Heart right ventricle (tissue), 16 donors: ENCODE measurements around the gene KLHL22. TPM values are rescaled to one million over a fixed set of nuclear protein-coding genes. Genes with fewer than 3 reads are reported as not detected.
A peak's percentile ranks its signal among the peaks of the same experiment; 100 is the strongest.

ENCODE experiments used
- ATAC-seq, 8 donors: fragments of 200-7000 bp; cut with Tn5 transposase; one replicate each; pipeline ENCODE4 v1.9.1; 2020; ENCODE audit warnings: mild to moderate bottlenecking in 8 of 8, moderate library complexity in 8 of 8, moderate number of reproducible peaks in 1 of 8
- DNase-seq, 2 donors: peaks; one replicate each; pipeline ENCODE4 v3.0.0-alpha.2; 2020
- H3K27ac ChIP-seq, 10 donors: fragments of 200-600 bp; sonication (generic) in 2 of 10; one replicate each; pipeline versions ENCODE4 v1.5.0 to v1.8.0; 2020 to 2022; ENCODE audit warnings: mild to moderate bottlenecking in 3 of 10
- H3K27me3 ChIP-seq, 7 donors: fragments of 200-600 bp; one replicate each; pipeline ENCODE4 v1.8.0; 2021 to 2022; ENCODE audit warnings: mild to moderate bottlenecking in 2 of 7
- H3K36me3 ChIP-seq, 9 donors: fragments of 200-600 bp; sonication (generic) in 1 of 9; one replicate each; pipeline versions ENCODE4 v1.5.0 to v1.8.0; 2020 to 2022; ENCODE audit warnings: mild to moderate bottlenecking in 2 of 9
- H3K4me1 ChIP-seq, 9 donors: fragments of 200-600 bp; sonication (generic) in 1 of 9; one replicate each; pipeline versions ENCODE4 v1.5.0 to v1.8.0; 2020 to 2022; ENCODE audit warnings: mild to moderate bottlenecking in 4 of 9
- H3K4me3 ChIP-seq, 10 donors: fragments of 200-600 bp; sonication (generic) in 2 of 10; one replicate each; pipeline versions ENCODE4 v1.5.0 to v1.8.0; 2020 to 2022; ENCODE audit warnings: mild to moderate bottlenecking in 7 of 10, moderate library complexity in 2 of 10
- H3K9me3 ChIP-seq, 11 donors: fragments of 200-600 bp in 10 of 11; sonication (generic) in 2 of 11; one replicate each; pipeline versions ENCODE4 v1.5.0 to v1.8.0; 2013 to 2022; ENCODE audit warnings: mild to moderate bottlenecking in 2 of 11, control low read depth in 1 of 11, moderate library complexity in 1 of 11
- CTCF ChIP-seq, 9 donors: fragments of 200-600 bp; sonication (generic) in 2 of 9; IDR thresholded peaks; one replicate each; pipeline versions ENCODE4 v1.5.0 to v1.8.0; 2021 to 2022; ENCODE audit warnings: antibody characterized with exemption in 9 of 9, mild to moderate bottlenecking in 5 of 9, moderate library complexity in 1 of 9
- WGBS, 2 donors: extraction: QIAGEN DNeasy Blood & Tissue Kit; methylation state at CpG; one replicate each; pipeline ENCODE4 v1.1.7; 2013; ENCODE audit warnings: inconsistent platforms in 1 of 2; 5-methylcytosine and 5-hydroxymethylcytosine counted together
- intact Hi-C, 10 donors: fragments of 100-400 bp; cut with DNase I; formaldehyde crosslinking; loops; one replicate each; pipeline versions ENCODE4 v1.11.1 to v1.14.2; 2022
- polyA plus RNA-seq, 2 donors: library from polyadenylated mRNA; stranded (reverse); fragments of 200-250 nt; gene quantifications; one replicate each; pipeline ENCODE4 v1.2.3, GENCODE V29; 2013
- total RNA-seq, 10 donors: library from RNA; stranded (reverse); fragmentation: NEBNext Ultra II Directional in 3 of 10; extraction: Animal tissue kit (Norgen Biotek cat#: 25700) in 3 of 10; gene quantifications; one replicate each; pipeline versions ENCODE4 v1.2.1 to v1.2.4, GENCODE V29; 2021 to 2023
- donor health status: Arrhythmogenic right ventricular cardiomyopathy.
- donor health status: ischemic (EF 13 %, LVEDD 7.1; RV severe dilation, severe dysfunction).
- donor health status: healthy with polysubstance abuse.
- donor health status: DM: no; HTN: yes; CAD: no.
- donor health status: DM: no; HTN: no; CAD: no.
- donor health status: ischemic (EF 25% LVEDD 6.9; RV normal size, moderate dysfunction).
- donor health status: ischemic (EF 25% LVEDD 5.7; RV mildly dilated, moderate dysfunction).
- donor health status: healthy.
- donor health status: DM: yes; HTN: yes; CAD: no.
- donor health status: Ischemic cardiomyopathy.
- donor health status: ischemic (EF 35%, LVEDD 5.7; RV mildly dilated, moderate dysfunction).
- donor health status: nonischemic (EF 11% LVEDD 7.7; RV severe dilation, severe dysfunction).
- donor health status: DM: yes; HTN: yes; CAD: no.
- donor health status: PGD.
- donor health status: ischemic (EF 29% LVEDD 5.4; RV normal size, mild dysfunction).
- donor health status: nonischemic (EF 23%, LVEDD 6.1; RV moderate dilation, normal function).

Gene KLHL22
- total and polyA plus RNA-seq, 12 donors: 11.3 to 29.3 (median 17.3) TPM

GRCh38 chr22:20439928-20440575 lies 55.5 kb downstream of the KLHL22 start:
- Histone ChIP-seq H3K36me3 (peaks cover 0 to 35% (median 2%) of the 10 kb centered on the region in 9 donors), H3K9me3 (no peaks in the 10 kb centered on the region), H3K27ac (no peak overlapping the region), H3K4me3 (no peak overlapping the region), H3K4me1 (peaks cover 5 to 49% (median 29%) of the 10 kb centered on the region in 9 donors), H3K27me3 (peaks cover 0 to 42% (median 14%) of the 10 kb centered on the region in 7 donors)
- 94 to 97% methylated on average over 5 of the region's 5 CpGs for WGBS, 2 donors
- ATAC-seq: no peak
- TF ChIP-seq CTCF (IDR thresholded peaks at IDR 0.05): no peak
- no peak for DNase-seq
- intact Hi-C loops: loop anchor here in 2 of 10 donors (1.0 to 10.0 kb wide), 2 partner anchors 22 to 55 kb away; partner anchors contain the start of gene KLHL22 (in 1 of the 2)

- Histone ChIP-seq H3K4me3 (no peak overlapping the region), H3K9me3 (no peaks in the 10 kb centered on the region), H3K4me1 (peaks cover 8 to 51% (median 34%) of the 10 kb centered on the region in 9 donors), H3K27ac (peak overlapping the region in 1 of 10 donors; percentile 87), H3K27me3 (peaks cover 0 to 47% (median 14%) of the 10 kb centered on the region in 7 donors), H3K36me3 (peaks cover 0 to 30% (median 2%) of the 10 kb centered on the region in 9 donors)
- 87 to 88% methylated on average over 4 of the region's 4 CpGs for WGBS, 2 donors
- intact Hi-C loops: loop anchor here in 2 of 10 donors (1.0 to 10.0 kb wide), 2 partner anchors 21 to 55 kb away; partner anchors contain the start of gene KLHL22 (in 1 of the 2)
- ATAC-seq (no peak), DNase-seq (no peak)
- TF ChIP-seq CTCF (IDR thresholded peaks at IDR 0.05): no peak
These were observed 56.1 kb downstream of the KLHL22 start for GRCh38 chr22:20439556-20439927.

GRCh38 chr22:20438678-20439492 lies 56.7 kb downstream of the KLHL22 start:
- peak overlapping the region in 9 of 10 donors; percentile 54 to 79 (median 69) for H3K4me3 ChIP-seq
- H3K4me1 ChIP-seq: peaks cover 8 to 54% (median 34%) of the 10 kb centered on the region in 9 donors
- WGBS, 2 donors: 61 to 76% methylated on average over 13 of the region's 13 CpGs
- peaks cover 0 to 27% (median 2%) of the 10 kb centered on the region in 9 donors for H3K36me3 ChIP-seq
- intact Hi-C loops: loop anchor here in 2 of 10 donors (1.0 to 10.0 kb wide), 2 partner anchors 21 to 56 kb away; partner anchors contain the start of gene KLHL22 (in 1 of the 2)
- DNase-seq (no peak), ATAC-seq (peak in 6 of 8 donors; percentile 13 to 51 (median 36))
- H3K27ac ChIP-seq: peak overlapping the region in 9 of 10 donors; percentile 70 to 91 (median 87)
- peaks cover 0 to 52% (median 16%) of the 10 kb centered on the region in 7 donors for H3K27me3 ChIP-seq
- no peaks in the 10 kb centered on the region for H3K9me3 ChIP-seq
- TF ChIP-seq CTCF (IDR thresholded peaks at IDR 0.05): peak in 5 of 9 donors; percentile 23 to 49 (median 30)

GRCh38 chr22:20438427-20438677 lies 57.2 kb downstream of the KLHL22 start:
- H3K4me3 ChIP-seq: peak overlapping the region; percentile 12 to 79 (median 68)
- DNase-seq: no peak
- TF ChIP-seq CTCF (IDR thresholded peaks at IDR 0.05): no peak
- H3K4me1 ChIP-seq: peaks cover 8 to 59% (median 34%) of the 10 kb centered on the region in 9 donors
- H3K36me3 ChIP-seq: peaks cover 0 to 22% (median 2%) of the 10 kb centered on the region in 9 donors
- H3K9me3 ChIP-seq: no peaks in the 10 kb centered on the region
- no peak for ATAC-seq
- 28 to 33% methylated on average over 6 of the region's 6 CpGs for WGBS, 2 donors
- peaks cover 0 to 58% (median 16%) of the 10 kb centered on the region in 7 donors for H3K27me3 ChIP-seq
- peak overlapping the region; percentile 63 to 91 (median 86) for H3K27ac ChIP-seq
- intact Hi-C loops: loop anchor here in 1 of 10 donors (10.0 kb wide), 1 partner anchor 56 kb away; the partner anchor contains the start of gene KLHL22
